HG03108 (cell line): Measurements from ENCODE around the gene TRMO.

ENCODE experiments used
- ATAC-seq: cut with Tn5 transposase; IDR thresholded peaks from one replicate; pipeline ENCODE4 v1.9.1; 2021; ENCODE audit warnings: moderate library complexity; ENCODE audit not compliant: unreplicated experiment

The TRMO gene

DNA sequence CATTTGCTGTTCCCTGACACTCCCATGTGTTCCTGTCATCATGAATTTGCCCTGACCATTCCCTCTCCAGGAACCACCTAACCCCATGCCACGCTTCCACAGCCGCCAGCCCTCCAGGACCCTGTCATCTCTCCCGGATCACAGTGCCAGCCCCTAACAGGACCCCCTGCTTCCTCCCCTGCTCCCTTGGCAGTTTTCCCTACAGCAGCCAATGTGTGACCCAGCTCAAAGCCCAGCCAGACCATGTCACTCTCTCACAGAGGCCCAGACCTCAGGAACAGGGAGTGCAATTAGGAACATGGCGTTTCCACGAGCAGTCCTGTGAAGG, 61.2 kb downstream of the TRMO start:
- no peak for ATAC-seq

DNA sequence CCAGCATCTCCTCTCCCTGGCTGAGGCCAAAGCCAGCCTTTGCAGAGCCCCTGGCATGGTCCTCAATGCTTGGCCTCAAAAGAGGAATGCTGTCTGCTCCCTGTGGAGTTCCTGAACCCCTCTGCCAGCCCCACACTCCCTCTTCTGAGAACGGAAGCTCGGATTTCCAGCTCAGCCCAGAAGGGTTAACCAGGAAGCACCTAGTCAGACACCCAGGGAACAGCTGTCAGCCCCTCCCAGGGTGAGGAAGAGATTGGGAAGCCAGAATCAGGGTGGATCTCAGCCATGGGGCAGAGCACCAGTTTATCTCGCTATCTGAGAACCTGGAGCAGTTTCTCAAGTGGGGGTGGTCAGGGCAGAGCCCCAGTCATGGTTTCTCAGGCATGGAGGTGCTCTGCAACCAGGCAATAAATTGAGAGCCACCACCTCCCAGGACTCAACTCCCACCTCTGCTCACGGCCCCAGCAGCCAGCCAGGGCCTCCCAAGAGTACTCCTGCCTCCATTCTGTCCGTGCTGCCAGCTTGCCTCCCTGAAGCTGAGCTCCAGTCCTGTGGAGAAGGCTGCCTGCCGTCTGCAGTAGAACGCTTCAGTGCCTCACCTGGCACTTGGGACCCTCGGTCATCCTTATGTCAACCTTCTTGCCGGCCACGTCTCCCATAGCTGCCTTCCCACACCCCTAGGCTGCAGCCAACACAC, 61.7 kb downstream of the TRMO start:
- no peak for ATAC-seq

DNA sequence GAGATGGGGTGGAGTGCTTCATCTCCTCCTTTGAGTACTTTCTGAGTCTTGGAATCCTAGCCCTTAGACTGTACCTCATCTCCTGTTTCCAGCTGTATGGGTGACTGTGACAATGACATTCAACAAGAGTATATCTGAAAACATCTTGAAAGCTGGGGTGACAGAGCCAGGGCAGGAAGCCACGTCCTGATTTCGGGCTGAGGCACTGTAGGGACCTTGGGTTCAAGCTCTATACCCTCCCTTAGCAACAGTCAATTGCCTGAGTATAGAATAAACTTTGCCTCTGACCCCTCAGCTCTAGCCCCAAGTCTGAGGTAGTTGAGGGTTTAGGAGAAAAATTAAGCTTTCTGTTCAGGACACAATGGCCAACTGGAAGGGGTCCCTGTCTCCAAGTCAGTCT, 63.0 kb downstream of the TRMO start:
- no peak for ATAC-seq

GRCh38 chr9:97858826-97859225, 63.5 kb downstream of the TRMO start:
- no peak for ATAC-seq

GRCh38 chr9:97858393-97858713, 63.9 kb downstream of the TRMO start:
- ATAC-seq = no peak

- ATAC-seq = no peak
These were observed 64.5 kb downstream of the TRMO start for GRCh38 chr9:97857606-97858392.

GRCh38 chr9:97856857-97857605, 65.3 kb downstream of the TRMO start:
- ATAC-seq = no peak

DNA sequence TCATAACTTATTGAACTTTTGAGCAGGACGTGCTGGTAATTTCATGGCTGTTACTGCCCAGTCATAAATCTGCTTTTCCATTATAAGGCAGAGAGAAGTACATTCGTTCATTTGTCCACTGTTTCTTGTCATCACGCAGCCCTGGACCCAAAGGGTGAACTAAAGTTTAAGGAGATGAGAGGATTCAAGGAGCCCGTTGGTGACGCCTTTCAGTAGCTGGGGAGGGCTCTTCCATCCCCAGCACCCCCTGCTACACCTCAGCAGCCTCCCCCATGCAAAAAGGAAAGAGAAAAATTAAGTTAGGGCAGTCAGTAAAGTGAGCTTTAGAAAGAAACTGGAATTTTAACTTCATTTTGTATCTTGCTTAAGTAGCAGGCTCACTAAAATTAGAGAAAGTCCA, 66.4 kb downstream of the TRMO start:
- ATAC-seq = no peak

- no peak for ATAC-seq
These were observed 66.8 kb downstream of the TRMO start for GRCh38 chr9:97855486-97855875.

DNA sequence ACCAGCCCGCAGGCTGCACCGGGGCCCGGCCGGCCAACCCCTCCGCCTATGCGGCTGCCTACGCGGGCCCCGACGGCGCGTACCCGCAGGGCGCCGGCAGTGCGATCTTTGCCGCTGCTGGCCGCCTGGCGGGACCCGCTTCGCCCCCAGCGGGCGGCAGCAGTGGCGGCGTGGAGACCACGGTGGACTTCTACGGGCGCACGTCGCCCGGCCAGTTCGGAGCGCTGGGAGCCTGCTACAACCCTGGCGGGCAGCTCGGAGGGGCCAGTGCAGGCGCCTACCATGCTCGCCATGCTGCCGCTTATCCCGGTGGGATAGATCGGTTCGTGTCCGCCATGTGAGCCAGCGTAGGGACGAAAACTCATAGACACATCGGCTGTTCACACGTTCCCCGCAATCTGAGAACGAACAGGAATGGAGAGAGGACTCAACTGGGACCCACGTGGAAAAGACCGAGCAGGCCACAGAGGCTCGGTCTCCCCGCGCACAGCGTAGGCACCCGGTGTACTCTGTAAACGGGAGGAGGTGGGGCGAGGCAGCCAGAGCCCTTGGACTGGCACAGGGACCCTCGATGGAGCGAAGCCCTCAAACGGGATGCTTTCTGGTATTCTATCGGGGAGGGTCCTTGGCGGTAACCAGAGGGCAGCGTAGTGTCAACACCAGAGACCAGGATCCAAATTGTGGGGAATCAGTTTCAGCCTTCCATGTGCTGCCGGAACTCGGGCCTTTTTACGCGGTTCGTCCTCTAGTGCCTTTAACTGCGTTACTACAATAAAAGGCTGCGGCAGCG, 67.4 kb downstream of the TRMO start:
- ATAC-seq = no peak
